UCSD-AML1 (cell line): Measurements from ENCODE around the gene NR4A2.

Experiments
- DNase-seq: peaks from one replicate; lab custom pipeline; 2025; ENCODE audit not compliant: unreplicated experiment; lab: John Stamatoyannopoulos, UW

NR4A2 gene

GRCh38 chr2:156340804-156341451 is 8.4 kb upstream of the NR4A2 start:
- peak; percentile 68 for DNase-seq

DNA sequence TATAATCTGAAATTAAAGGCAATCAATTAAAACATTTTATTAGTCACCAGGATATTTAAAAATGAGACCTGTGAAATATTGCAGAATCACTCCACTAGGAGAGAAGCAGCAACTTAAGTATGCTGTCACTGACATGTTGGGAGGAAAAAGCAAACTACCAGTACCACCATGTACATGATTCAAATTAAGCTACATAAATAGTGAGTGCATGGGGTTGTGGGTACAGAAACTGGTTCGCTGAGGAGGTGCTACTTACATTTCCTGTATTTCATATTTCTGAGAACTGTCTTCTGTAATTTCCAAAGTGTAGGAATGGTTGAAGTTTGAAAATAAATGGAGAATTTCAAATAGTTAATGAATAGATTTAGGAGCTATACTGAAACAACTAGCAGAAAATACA is 7.9 kb upstream of the NR4A2 start:
- DNase-seq, result no peak

DNA sequence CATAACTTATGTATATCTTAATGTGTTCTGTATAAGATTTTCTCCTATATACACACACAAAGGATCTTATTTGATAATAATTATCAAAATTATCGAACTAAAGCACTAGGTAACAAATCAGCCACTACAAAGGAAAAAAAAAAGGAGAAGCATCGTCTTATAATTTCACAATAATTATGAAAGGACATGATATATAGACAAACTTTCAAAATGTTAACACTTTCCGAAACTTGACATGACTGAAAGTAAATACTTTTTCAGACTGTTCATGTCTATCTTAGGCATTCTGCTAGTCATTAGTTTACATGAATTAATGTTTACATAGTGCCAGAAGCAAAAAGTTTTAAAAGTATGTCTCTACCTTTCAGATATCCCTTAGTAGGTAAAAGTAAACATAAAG is 7.3 kb upstream of the NR4A2 start:
- DNase-seq, result no peak

GRCh38 chr2:156339110-156339847 is 6.8 kb upstream of the NR4A2 start:
- no peak for DNase-seq

GRCh38 chr2:156338578-156338977 is 6.1 kb upstream of the NR4A2 start:
- no peak for DNase-seq

DNA sequence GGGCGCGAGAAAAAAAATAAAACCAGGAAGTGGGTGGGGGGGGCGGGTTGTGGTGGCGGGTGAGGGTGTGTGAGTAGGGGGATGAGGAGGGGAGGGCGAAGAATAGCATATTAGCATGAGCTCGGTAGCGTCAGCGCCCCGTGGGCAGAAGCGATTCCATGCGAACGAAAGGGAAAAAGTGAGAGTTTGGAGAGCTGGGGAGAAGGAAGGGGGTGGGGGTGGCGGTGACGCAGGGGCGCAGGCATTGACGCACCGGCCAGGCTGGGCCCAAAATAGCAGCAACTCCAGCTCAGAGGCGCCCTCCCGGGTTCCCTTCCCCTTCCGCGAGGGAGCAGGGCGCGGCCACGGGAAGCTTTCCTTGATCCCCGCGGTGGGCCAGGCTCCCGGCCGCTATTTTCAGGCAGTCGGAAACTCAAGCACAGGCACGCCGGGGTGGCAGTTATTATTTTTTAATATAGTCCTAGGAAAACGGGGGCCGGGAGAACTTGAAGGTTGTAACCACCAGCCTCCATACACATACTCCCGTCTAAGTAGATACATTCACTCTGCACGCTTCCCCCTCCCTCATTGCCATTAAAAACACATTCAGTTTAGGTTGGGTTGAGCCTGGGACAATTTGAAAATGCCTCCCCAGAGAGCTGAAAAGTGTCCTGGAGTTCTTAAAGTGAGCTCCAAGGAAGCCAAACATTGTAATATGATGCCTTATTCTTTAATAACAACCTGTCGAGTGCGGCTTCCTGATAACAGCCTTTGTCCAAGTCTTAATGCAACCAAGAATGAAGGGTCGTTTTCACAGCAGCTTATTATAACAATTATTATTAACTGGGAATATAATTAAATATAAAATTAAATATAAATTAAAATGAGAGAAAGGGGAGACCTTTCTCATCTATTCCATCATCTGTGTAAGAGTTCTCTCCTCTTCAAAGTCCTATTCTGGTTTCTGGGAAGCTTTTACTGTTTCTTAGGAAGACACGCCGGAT is 2.3 kb upstream of the NR4A2 start:
- DNase-seq, result peak; percentile 97

DNA sequence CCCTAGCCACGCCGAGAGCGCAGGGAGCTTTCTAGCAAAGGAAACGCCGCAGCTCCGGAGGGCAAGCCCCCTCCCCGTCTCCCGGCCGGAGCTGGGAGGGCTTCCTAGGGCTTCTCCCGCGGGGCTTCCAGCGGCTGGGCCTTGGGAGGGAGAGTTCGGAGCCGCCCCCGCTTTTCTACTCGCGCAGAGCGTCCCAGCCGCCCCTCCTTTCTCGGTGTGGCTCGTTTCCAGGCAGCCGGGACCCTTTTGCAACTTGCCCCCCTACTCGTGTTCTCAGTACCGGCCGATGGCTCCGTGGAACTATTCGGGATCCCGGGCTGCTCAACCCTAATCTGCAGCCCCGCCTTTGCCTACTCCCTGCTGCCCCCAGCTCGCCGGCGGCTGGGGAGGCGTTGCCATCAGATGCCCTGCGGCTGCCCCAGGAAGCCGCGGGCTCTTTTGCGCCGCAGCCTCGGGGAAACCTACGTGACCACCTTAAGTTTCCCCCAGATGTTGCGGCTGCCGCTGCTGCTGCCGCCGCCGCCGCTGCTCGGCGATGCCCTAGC is 1.5 kb upstream of the NR4A2 start:
- DNase-seq, result peak; percentile 97

DNA sequence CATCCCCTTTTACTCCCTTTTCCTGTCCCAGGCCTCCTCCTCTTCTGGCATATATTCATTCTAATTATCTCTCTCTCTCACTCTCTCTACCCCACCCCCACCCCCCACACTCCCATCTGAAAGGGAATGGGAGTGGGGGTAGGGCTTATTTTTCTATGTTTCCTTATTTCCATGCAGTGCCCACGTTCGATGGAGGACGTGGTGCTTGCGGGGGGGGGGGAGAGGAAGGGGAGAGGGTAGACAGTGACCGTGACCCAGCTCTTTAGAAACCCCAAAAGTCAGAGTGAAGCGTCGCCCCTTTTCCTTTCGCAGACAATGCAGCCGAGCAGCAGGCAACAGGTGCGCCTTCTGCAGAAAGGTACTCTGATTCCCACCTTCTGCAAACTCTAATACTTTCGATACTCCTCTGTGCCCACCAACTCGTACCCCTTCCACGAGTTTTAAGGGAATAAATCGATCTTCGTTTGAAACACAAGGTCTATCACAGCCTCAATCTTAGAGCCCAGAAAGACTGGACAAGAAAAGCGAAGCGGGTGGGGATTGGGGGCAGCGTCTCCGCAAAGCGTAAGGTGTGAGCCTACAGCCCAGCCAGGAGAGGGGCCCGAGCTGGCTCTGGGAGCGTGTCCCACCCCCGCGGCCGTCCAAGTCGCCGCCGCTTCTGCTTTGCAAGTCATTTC is 891 bp upstream of the NR4A2 start:
- no peak for DNase-seq

DNA sequence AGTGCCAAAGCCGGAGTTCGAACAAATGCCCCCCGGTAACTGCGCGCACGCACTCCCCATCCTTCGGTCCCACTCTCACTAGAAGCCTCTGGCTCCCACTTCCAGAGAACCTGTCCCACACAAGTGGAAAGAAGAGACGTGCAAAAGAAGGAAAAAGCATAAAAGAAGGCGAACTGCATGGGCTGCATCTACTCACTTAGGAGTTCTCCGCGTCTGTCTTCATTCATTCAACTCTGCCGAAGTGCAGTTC is 312 bp downstream of the NR4A2 start:
- no peak for DNase-seq

- peak; percentile 64 for DNase-seq
Observed at GRCh38 chr2:156331572-156332283, 793 bp downstream of the NR4A2 start.

DNA sequence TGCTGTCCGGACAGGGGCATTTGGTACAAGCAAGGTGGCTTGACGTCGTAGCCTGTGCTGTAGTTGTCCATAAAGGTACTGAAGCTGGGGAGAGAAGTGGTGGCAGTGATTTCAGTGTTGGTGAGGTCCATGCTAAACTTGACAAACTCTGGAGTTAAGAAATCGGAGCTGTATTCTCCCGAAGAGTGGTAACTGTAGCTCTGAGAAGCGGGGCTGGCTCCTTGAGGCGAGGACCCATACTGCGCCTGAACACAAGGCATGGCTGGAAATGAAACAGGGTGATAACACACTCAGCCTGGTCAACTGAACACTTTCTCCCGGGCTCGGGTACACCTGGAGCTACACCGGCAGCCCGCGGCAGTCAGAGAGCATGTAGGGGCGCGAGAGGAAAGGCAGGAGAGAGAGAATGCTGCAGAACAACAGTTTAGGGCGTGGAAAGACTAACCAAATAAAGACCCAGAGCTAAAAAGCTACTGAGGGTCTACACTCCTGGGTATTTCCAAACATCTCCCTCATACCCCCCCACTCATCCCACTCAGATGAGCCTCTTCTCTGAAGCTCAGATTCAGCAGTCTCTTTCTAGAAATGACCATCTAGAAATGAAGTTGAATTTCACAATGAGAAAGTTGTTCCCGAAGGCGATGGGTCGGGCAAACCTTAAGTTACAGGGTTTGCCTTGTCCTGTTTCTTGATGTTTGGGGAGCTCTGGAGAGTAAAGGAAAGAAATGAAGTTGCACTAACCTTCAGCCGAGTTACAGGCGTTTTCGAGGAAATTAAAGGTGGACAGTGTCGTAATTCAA is 2.4 kb downstream of the NR4A2 start:
- DNase-seq, result no peak

DNA sequence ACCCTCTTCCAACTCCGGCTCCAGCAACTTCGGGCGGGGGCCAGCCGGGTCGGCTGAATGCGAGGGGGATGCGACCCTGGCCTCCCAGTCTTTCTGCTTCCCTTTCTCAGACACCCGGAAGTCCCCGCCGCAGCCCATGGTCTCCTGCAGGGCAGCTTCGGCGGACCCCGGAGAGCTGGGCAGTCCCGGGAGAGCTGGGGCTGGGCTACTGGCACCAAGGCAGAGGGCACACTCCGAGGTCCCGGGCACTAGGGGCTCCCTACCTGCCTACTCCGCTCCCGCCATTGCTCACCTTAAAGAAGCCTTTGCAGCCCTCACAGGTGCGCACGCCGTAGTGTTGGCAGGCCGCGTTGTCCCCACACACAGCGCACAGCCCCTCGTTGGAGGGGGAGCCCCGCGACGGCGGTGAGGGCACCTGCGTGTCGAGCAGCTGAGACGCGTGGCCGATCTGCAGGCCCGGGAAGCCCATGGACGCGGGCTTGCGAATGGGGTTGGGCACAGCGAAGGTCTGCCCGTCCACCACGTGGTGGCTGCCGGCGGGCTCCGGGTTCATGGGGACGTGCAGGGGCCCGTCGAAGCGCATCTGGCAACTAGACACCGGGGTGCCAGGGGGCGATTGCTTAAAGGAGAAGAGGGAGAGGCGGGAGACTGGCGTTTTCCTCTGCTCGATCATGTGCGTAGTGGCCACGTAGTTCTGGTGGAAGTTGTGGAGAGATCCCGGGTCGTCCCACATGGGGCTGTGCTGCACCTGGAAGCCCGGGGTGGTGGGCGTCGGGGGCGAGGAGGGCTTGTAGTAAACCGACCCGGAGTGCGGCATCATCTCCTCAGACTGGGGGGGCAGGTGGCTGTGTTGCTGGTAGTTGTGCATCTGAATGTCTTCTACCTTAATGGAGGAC is 3.2 kb downstream of the NR4A2 start:
- DNase-seq, result no peak

- DNase-seq, result no peak
Observed at GRCh38 chr2:156327835-156328695, 4.5 kb downstream of the NR4A2 start.

GRCh38 chr2:156326526-156327095 is 5.9 kb downstream of the NR4A2 start:
- no peak for DNase-seq

- no peak for DNase-seq
Observed at GRCh38 chr2:156325688-156326525, 6.6 kb downstream of the NR4A2 start.

GRCh38 chr2:156323754-156324153 is 8.8 kb downstream of the NR4A2 start:
- DNase-seq, result no peak
